ENCODE results near the gene HPS4.

DNA sequence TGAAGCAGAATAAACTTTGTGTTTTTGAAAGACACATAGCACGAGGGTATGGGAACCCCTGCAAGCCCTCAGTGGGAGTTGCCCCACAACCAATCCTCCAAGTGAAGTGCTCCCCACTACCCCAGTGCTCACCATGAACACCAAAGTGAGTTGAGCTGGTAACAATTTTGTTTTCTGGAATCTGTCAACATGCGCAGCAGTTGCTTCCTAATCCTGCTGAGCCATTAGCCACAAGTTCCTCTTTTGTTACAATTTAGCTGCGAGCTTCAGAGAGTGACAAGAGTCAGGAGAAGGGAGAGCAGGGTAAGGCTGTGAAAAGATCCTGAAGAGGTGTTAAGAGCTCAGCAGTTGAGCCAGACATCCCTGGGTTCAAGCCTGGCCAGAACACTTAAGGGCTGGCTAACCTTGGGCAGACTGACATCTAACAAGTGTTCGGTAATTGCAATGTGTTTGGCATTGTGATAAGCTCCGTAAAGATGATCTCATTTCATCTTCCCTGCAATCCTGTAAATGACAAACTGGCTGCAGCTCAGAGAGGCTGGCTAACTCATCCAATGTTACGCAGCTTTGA, 78.6 kb downstream of the HPS4 start:
- TF ChIP-seq, protein P1, sequence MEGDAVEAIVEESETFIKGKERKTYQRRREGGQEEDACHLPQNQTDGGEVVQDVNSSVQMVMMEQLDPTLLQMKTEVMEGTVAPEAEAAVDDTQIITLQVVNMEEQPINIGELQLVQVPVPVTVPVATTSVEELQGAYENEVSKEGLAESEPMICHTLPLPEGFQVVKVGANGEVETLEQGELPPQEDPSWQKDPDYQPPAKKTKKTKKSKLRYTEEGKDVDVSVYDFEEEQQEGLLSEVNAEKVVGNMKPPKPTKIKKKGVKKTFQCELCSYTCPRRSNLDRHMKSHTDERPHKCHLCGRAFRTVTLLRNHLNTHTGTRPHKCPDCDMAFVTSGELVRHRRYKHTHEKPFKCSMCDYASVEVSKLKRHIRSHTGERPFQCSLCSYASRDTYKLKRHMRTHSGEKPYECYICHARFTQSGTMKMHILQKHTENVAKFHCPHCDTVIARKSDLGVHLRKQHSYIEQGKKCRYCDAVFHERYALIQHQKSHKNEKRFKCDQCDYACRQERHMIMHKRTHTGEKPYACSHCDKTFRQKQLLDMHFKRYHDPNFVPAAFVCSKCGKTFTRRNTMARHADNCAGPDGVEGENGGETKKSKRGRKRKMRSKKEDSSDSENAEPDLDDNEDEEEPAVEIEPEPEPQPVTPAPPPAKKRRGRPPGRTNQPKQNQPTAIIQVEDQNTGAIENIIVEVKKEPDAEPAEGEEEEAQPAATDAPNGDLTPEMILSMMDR (conservative IDR thresholded peaks at IDR 0.05 in 1 of 2, IDR thresholded peaks at IDR 0.05 in 1 of 2; ENCODE audit: low read depth in 1 of 2, low read length in 2 of 2): no peak
- TF ChIP-seq EZH2 (IDR thresholded peaks at IDR 0.05; ENCODE audit: low read length, missing control alignments): no peak
